Left ventricle myocardium inferior (tissue), 1 donor: ENCODE results near the gene DVL1. TPM values are rescaled to one million over a fixed set of nuclear protein-coding genes. Genes with fewer than 3 reads are reported as not detected.

Experiments used
- DNase-seq: peaks from one replicate; pipeline ENCODE4 v3.0.0-alpha.2; 2020
- H3K27ac ChIP-seq: fragments of 200-600 bp; replicated peaks from 2 replicates; pipeline ENCODE4 v1.8.0; 2021
- H3K27me3 ChIP-seq: fragments of 200-600 bp; 2 replicates; pipeline ENCODE4 v1.8.0; 2021; ENCODE audit warnings: low read depth
- H3K36me3 ChIP-seq: fragments of 200-600 bp; 2 replicates; pipeline ENCODE4 v1.8.0; 2021
- H3K4me1 ChIP-seq: fragments of 200-600 bp; 2 replicates; pipeline ENCODE4 v1.8.0; 2021
- H3K4me3 ChIP-seq: fragments of 200-600 bp; 2 replicates; pipeline ENCODE4 v1.8.0; 2021; ENCODE audit warnings: mild to moderate bottlenecking, moderate library complexity
- H3K9me3 ChIP-seq: fragments of 200-600 bp; replicated peaks from 2 replicates; pipeline ENCODE4 v1.8.0; 2021
- intact Hi-C: fragments of 100-400 bp; cut with micrococcal nuclease; formaldehyde crosslinking; loops from one replicate; pipeline ENCODE4 v1.11.0; 2022
- total RNA-seq: library from RNA; stranded (reverse); fragmentation: NEBNext Ultra II Directional; extraction: Animal tissue kit (Norgen Biotek cat#: 25700); gene quantifications from one replicate; pipeline ENCODE4 v1.2.1, GENCODE V29; 2021
- TF ChIP-seq, protein P1 (sequence below): fragments of 200-600 bp; IDR thresholded peaks from 2 replicates; pipeline ENCODE4 v1.8.0; 2021; ENCODE audit warnings: antibody characterized with exemption, mild to moderate bottlenecking, borderline replicate concordance
- donor health status: DM: no; HTN: yes; CAD: no; lungs with severe emphysema.

Gene DVL1
- total RNA-seq, 1 donor from 2014 or later, result 93.0 TPM

DNA sequence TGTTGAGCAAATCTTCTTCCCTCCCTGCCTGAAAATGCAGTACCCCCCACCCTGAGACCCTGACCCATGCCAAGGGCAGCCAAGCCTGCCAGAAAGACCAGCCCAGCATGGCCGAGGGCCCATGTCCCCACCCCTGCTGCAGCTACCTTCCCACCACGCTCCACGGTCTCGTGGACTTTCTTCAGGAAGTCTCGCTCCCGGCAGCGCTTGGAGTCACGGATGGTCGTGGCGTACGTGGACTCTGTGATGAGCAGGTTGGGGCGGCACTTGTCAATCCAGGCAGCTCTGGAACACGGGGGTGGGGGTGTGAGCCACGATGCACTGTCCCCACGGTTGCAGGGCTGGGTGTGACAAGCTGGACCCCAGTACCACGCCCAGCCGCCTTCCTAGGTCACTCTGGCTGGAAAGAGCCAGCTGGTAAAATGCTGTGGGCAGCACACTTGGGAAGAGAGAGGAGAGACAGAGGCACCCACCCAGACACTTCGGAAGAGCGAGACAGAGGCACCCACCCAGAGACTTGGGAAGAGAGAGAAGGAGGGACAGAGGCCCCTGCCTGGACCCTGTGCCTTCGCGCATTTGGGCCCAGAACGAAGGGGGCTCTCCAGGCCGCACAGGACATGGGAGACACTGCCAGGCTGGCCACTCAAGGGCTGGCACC lies 34.4 kb downstream of the DVL1 start:
- no peak overlapping the region for H3K27ac ChIP-seq
- TF ChIP-seq, protein P1, sequence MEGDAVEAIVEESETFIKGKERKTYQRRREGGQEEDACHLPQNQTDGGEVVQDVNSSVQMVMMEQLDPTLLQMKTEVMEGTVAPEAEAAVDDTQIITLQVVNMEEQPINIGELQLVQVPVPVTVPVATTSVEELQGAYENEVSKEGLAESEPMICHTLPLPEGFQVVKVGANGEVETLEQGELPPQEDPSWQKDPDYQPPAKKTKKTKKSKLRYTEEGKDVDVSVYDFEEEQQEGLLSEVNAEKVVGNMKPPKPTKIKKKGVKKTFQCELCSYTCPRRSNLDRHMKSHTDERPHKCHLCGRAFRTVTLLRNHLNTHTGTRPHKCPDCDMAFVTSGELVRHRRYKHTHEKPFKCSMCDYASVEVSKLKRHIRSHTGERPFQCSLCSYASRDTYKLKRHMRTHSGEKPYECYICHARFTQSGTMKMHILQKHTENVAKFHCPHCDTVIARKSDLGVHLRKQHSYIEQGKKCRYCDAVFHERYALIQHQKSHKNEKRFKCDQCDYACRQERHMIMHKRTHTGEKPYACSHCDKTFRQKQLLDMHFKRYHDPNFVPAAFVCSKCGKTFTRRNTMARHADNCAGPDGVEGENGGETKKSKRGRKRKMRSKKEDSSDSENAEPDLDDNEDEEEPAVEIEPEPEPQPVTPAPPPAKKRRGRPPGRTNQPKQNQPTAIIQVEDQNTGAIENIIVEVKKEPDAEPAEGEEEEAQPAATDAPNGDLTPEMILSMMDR, result no peak
- H3K4me3 ChIP-seq, result no peak overlapping the region
- H3K27me3 ChIP-seq, result no peaks in the 10 kb centered on the region
- H3K36me3 ChIP-seq, result peaks cover 95% of the 10 kb centered on the region
- no peaks in the 10 kb centered on the region for H3K9me3 ChIP-seq
- intact Hi-C loops, result no loop called here
- DNase-seq, result no peak
- peaks cover 28% of the 10 kb centered on the region for H3K4me1 ChIP-seq

GRCh38 chr1:1314237-1314586 lies 35.0 kb downstream of the DVL1 start:
- no peaks in the 10 kb centered on the region for H3K9me3 ChIP-seq
- DNase-seq, result no peak
- no peaks in the 10 kb centered on the region for H3K27me3 ChIP-seq
- H3K4me3 ChIP-seq, result no peak overlapping the region
- H3K27ac ChIP-seq, result no peak overlapping the region
- H3K4me1 ChIP-seq, result peaks cover 28% of the 10 kb centered on the region
- intact Hi-C loops, result no loop called here
- peaks cover 91% of the 10 kb centered on the region for H3K36me3 ChIP-seq
- TF ChIP-seq, protein P1, result no peak

- no peak overlapping the region for H3K4me3 ChIP-seq
- peaks cover 28% of the 10 kb centered on the region for H3K4me1 ChIP-seq
- TF ChIP-seq, protein P1, result no peak
- intact Hi-C loops, result no loop called here
- no peaks in the 10 kb centered on the region for H3K9me3 ChIP-seq
- peaks cover 85% of the 10 kb centered on the region for H3K36me3 ChIP-seq
- H3K27ac ChIP-seq, result no peak overlapping the region
- no peaks in the 10 kb centered on the region for H3K27me3 ChIP-seq
- no peak for DNase-seq
These were observed 35.5 kb downstream of the DVL1 start for GRCh38 chr1:1313500-1314236.

GRCh38 chr1:1312450-1313314 lies 36.5 kb downstream of the DVL1 start:
- Histone ChIP-seq H3K36me3 (peaks cover 75% of the 10 kb centered on the region), H3K9me3 (no peaks in the 10 kb centered on the region), H3K27ac (no peak overlapping the region), H3K27me3 (no peaks in the 10 kb centered on the region), H3K4me3 (no peak overlapping the region), H3K4me1 (peaks cover 20% of the 10 kb centered on the region)
- TF ChIP-seq, protein P1, result no peak
- intact Hi-C loops, result no loop called here
- DNase-seq, result no peak
